ENCODE data around the gene FHIT. TPM values are rescaled to one million over a fixed set of nuclear protein-coding genes. Genes with fewer than 3 reads are reported as not detected.
"Not testable (repeated sequence)": the region's sequence is repeated elsewhere in the genome, so short reads cannot be mapped to it uniquely, and the experiment has no call there.

The FHIT gene
- total RNA-seq, 4 donors from 2014 or later, result 7.5 to 20.1 (median 13.5) TPM

DNA sequence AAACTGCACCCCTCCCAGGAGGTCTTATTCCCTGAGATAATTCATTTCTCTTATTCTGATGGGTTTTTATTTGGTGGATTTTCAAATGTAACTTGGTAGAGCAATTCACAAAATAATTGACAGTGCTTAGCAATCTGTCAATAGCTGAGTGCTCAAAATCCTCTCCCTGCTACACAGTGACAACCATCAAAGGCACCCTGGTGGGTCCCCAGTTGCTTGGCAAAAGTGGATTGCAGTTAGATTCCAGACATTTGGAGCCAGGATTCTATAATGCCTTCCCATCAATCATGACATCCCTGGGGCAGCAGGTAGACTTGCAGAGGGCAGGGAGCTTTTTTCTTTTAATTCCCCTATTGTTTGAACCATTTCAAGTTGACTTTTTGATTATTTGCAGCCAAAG is 59.0 kb downstream of the FHIT start:
- no peak for DNase-seq
- Histone ChIP-seq H3K4me3 (no peak overlapping the region), H3K9me3 (no peaks in the 10 kb centered on the region), H3K27me3 (no peaks in the 10 kb centered on the region), H3K36me3 (no peaks in the 10 kb centered on the region), H3K27ac (no peak overlapping the region), H3K4me1 (peaks cover 0 to 8% (median 0%) of the 10 kb centered on the region in 4 donors)
- TF ChIP-seq EP300 (IDR thresholded peaks at IDR 0.05; ENCODE audit: low read depth) (no peak), POLR2AphosphoS5 (IDR thresholded peaks at IDR 0.05) (no peak)
- intact Hi-C loops (cut with DNase I; ENCODE audit: low total_unique reads) (no loop called here), in situ Hi-C loops (cut with MboI; ENCODE audit: low pct_ligation_motif_present in 1 of 4, low pct_unique_long_range_greater_than_20kb in 1 of 4, low sequenced_read_pairs in 3 of 4) (no loop called here)

DNA sequence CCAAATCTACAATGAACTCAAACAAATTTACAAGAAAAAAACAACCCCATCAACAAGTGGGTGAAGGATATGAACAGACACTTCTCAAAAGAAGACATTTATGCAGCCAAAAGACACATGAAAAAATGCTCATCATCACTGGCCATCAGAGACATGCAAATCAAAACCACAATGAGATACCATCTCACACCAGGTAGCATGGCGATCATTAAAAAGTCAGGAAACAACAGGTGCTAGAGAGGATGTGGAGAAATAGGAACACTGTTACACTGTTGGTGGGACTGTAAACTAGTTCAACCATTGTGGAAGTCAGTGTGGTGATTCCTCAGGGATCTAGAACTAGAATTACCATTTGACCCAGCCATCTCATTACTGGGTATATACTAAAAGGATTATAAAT is 61.0 kb downstream of the FHIT start:
- DNase-seq; intact Hi-C loops (cut with DNase I; ENCODE audit: low total_unique reads); H3K27me3 ChIP-seq; H3K27ac ChIP-seq; H3K9me3 ChIP-seq; H3K4me3 ChIP-seq; in situ Hi-C loops (cut with MboI; ENCODE audit: low pct_ligation_motif_present in 1 of 4, low pct_unique_long_range_greater_than_20kb in 1 of 4, low sequenced_read_pairs in 3 of 4); H3K36me3 ChIP-seq; H3K4me1 ChIP-seq: not testable (repeated sequence)
- 87% methylated on average over 1 of the region's 1 CpG; no CpG with 5 or more reads in 1 of the 2 donors for WGBS, 2 donors (ENCODE audit: low coverage in 1 of 2)

DNA sequence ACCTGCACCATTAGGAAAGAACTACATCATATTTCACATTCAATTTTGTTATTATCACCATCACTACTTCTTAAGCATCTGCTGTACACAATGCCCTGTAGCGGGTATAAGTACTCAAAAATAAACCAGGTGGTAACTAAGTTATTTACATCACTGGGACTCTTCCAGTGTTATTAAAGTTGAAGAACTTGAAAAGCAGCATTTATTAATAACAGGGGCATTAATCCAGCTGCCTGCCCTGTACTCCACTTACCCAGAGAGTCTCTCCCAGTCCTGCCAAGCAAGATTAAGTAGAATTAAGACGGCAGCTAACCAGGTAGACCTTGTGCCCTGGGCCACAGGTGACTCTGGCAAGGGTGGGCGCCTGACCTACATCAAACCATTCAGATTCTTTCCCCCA is 65.2 kb downstream of the FHIT start:
- TF ChIP-seq POLR2AphosphoS5 (IDR thresholded peaks at IDR 0.05) (no peak), EP300 (IDR thresholded peaks at IDR 0.05; ENCODE audit: low read depth) (no peak), POLR2A (IDR thresholded peaks at IDR 0.05) (no peak)
- TF ChIP-seq, protein P1, sequence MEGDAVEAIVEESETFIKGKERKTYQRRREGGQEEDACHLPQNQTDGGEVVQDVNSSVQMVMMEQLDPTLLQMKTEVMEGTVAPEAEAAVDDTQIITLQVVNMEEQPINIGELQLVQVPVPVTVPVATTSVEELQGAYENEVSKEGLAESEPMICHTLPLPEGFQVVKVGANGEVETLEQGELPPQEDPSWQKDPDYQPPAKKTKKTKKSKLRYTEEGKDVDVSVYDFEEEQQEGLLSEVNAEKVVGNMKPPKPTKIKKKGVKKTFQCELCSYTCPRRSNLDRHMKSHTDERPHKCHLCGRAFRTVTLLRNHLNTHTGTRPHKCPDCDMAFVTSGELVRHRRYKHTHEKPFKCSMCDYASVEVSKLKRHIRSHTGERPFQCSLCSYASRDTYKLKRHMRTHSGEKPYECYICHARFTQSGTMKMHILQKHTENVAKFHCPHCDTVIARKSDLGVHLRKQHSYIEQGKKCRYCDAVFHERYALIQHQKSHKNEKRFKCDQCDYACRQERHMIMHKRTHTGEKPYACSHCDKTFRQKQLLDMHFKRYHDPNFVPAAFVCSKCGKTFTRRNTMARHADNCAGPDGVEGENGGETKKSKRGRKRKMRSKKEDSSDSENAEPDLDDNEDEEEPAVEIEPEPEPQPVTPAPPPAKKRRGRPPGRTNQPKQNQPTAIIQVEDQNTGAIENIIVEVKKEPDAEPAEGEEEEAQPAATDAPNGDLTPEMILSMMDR (IDR thresholded peaks at IDR 0.05), result no peak
- no peak for DNase-seq
- WGBS, 2 donors (ENCODE audit: low coverage in 1 of 2), result 89 to 100% methylated on average over 1 to 3 of the region's 3 CpGs
- no peaks in the 10 kb centered on the region for H3K27me3 ChIP-seq
- no peaks in the 10 kb centered on the region for H3K9me3 ChIP-seq
- intact Hi-C loops (cut with DNase I; ENCODE audit: low total_unique reads) (no loop called here), in situ Hi-C loops (cut with MboI; ENCODE audit: low pct_ligation_motif_present in 1 of 4, low pct_unique_long_range_greater_than_20kb in 1 of 4, low sequenced_read_pairs in 3 of 4) (no loop called here)
- H3K27ac ChIP-seq, result no peak overlapping the region
- H3K4me3 ChIP-seq, result no peak overlapping the region
- H3K4me1 ChIP-seq, result no peaks in the 10 kb centered on the region
- no peaks in the 10 kb centered on the region for H3K36me3 ChIP-seq

DNA sequence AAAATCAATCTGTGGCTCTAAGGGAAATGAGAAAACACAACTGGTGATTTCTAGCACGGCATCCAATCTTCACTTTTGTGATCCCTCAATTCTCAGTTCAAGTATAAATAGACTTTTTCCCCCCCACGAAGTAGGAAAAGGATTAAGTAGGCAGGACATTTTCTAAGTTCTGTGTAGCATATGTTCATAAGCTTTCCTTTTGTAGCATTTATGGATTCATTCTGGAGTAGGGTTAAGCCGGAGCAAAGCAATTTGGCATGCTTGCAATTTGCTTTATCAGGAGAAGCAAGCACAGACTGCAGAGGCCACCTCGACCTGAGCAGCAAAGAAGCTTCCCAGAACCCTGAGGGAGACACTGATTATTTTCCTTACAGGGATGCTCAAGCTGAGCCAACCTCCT is 66.3 kb downstream of the FHIT start:
- no peak for DNase-seq
- 62 to 66% methylated on average over 4 of the region's 4 CpGs for WGBS, 2 donors (ENCODE audit: low coverage in 1 of 2)
- Histone ChIP-seq H3K9me3 (no peaks in the 10 kb centered on the region), H3K27ac (no peak overlapping the region), H3K4me3 (no peak overlapping the region), H3K27me3 (no peaks in the 10 kb centered on the region), H3K4me1 (no peaks in the 10 kb centered on the region), H3K36me3 (no peaks in the 10 kb centered on the region)
- in situ Hi-C loops (cut with MboI; ENCODE audit: low pct_ligation_motif_present in 1 of 4, low pct_unique_long_range_greater_than_20kb in 1 of 4, low sequenced_read_pairs in 3 of 4), result no loop called here
- TF ChIP-seq POLR2A (IDR thresholded peaks at IDR 0.05) (no peak), POLR2AphosphoS5 (IDR thresholded peaks at IDR 0.05) (no peak), EP300 (IDR thresholded peaks at IDR 0.05; ENCODE audit: low read depth) (no peak)
- TF ChIP-seq, protein P1 (IDR thresholded peaks at IDR 0.05), result no peak
- intact Hi-C loops (cut with DNase I; ENCODE audit: low total_unique reads), result no loop called here

DNA sequence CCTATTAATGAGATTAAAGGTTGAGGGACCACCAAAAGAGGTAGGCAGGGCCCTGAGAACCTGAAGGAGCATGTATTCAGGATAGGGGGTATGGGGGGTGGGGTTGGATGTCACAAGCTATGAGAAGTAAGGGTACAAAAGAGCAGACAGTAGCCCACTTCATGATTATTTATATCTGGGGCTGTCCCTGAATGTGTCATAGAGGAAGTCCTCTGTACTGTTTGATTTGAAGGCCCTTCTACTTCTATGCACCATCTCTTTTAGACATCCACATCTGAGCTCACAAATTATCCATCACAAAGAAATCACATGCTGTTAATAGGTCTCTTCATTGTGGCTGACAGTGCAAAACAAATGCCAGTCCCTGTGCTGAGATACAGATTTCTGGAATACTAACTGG is 68.6 kb downstream of the FHIT start:
- in situ Hi-C loops (cut with MboI; ENCODE audit: low pct_ligation_motif_present in 1 of 4, low pct_unique_long_range_greater_than_20kb in 1 of 4, low sequenced_read_pairs in 3 of 4) (no loop called here), intact Hi-C loops (cut with DNase I; ENCODE audit: low total_unique reads) (no loop called here)
- TF ChIP-seq POLR2A (IDR thresholded peaks at IDR 0.05) (no peak), EP300 (IDR thresholded peaks at IDR 0.05; ENCODE audit: low read depth) (no peak), POLR2AphosphoS5 (IDR thresholded peaks at IDR 0.05) (no peak)
- TF ChIP-seq, protein P1 (IDR thresholded peaks at IDR 0.05), result no peak

More for the DNA sequence above, 68.6 kb downstream of the FHIT start:
- Histone ChIP-seq H3K36me3 (no peaks in the 10 kb centered on the region), H3K4me1 (no peaks in the 10 kb centered on the region), H3K9me3 (no peaks in the 10 kb centered on the region), H3K4me3 (no peak overlapping the region), H3K27me3 (no peaks in the 10 kb centered on the region), H3K27ac (no peak overlapping the region)
- no peak for DNase-seq

Measured in transverse colon (tissue), 4 donors.